HUES6 (cell line): ENCODE results near the gene CLMN.

Source experiments
- H3K27ac ChIP-seq: 2 replicates; pipeline ENCODE4 v1.7.0; 2013; ENCODE audit warnings: low read depth, mild to moderate bottlenecking, low read length, inconsistent platforms
- H3K27me3 ChIP-seq: 2 replicates; pipeline ENCODE4 v1.6.1; 2013; ENCODE audit warnings: low read length; ENCODE audit not compliant: control insufficient read depth, insufficient read depth
- H3K36me3 ChIP-seq: 2 replicates; pipeline ENCODE4 v1.6.1; 2013; ENCODE audit warnings: low read length; ENCODE audit not compliant: control insufficient read depth, insufficient read depth
- H3K4me1 ChIP-seq: 2 replicates; pipeline ENCODE4 v1.6.1; 2013; ENCODE audit warnings: low read length; ENCODE audit not compliant: control insufficient read depth, insufficient read depth
- H3K4me3 ChIP-seq: 2 replicates; pipeline ENCODE4 v1.5.1; 2013; ENCODE audit warnings: low read depth, low read length
- H3K9ac ChIP-seq: one replicate; pipeline ENCODE4 v1.6.1; 2013; ENCODE audit warnings: mild to moderate bottlenecking, low read length
- H3K9me3 ChIP-seq: 2 replicates; pipeline ENCODE4 v1.6.1; 2013; ENCODE audit warnings: low read depth, low read length; ENCODE audit not compliant: control insufficient read depth, insufficient read depth

Gene CLMN

GRCh38 chr14:95313190-95313589, 6.5 kb downstream of the CLMN start:
- H3K27ac ChIP-seq: no peak overlapping the region
- H3K9me3 ChIP-seq: no peaks in the 10 kb centered on the region
- no peak overlapping the region for H3K4me3 ChIP-seq
- no peak overlapping the region for H3K9ac ChIP-seq
- no peaks in the 10 kb centered on the region for H3K36me3 ChIP-seq
- H3K27me3 ChIP-seq: peaks cover 22% of the 10 kb centered on the region
- peaks cover 10% of the 10 kb centered on the region; the same call in 1 of the 2 replicates for H3K4me1 ChIP-seq

- H3K27ac ChIP-seq: no peak overlapping the region
- peaks cover 13% of the 10 kb centered on the region; the same call in 1 of the 2 replicates for H3K27me3 ChIP-seq
- peaks cover 11% of the 10 kb centered on the region; the same call in 1 of the 2 replicates for H3K4me1 ChIP-seq
- no peak overlapping the region for H3K9ac ChIP-seq
- no peaks in the 10 kb centered on the region for H3K36me3 ChIP-seq
- H3K4me3 ChIP-seq: no peak overlapping the region
- H3K9me3 ChIP-seq: no peaks in the 10 kb centered on the region
Measured at GRCh38 chr14:95312311-95312710, 7.4 kb downstream of the CLMN start.

- Histone ChIP-seq H3K4me3 (no peak overlapping the region), H3K36me3 (no peaks in the 10 kb centered on the region), H3K9ac (no peak overlapping the region), H3K9me3 (no peaks in the 10 kb centered on the region), H3K4me1 (peaks cover 14% of the 10 kb centered on the region; the same call in 1 of the 2 replicates), H3K27me3 (peaks cover 8% of the 10 kb centered on the region; the same call in 1 of the 2 replicates), H3K27ac (no peak overlapping the region)
Measured at GRCh38 chr14:95311752-95312151, 8.0 kb downstream of the CLMN start.

- H3K4me1 ChIP-seq: peaks cover 14% of the 10 kb centered on the region; the same call in 1 of the 2 replicates
Measured at GRCh38 chr14:95310635-95311380, 8.9 kb downstream of the CLMN start.

GRCh38 chr14:95309261-95310051, 10.3 kb downstream of the CLMN start:
- Histone ChIP-seq H3K9ac (no peak overlapping the region), H3K4me1 (peaks cover 14% of the 10 kb centered on the region; the same call in 1 of the 2 replicates), H3K36me3 (no peaks in the 10 kb centered on the region), H3K27me3 (no peaks in the 10 kb centered on the region), H3K9me3 (no peaks in the 10 kb centered on the region), H3K4me3 (no peak overlapping the region), H3K27ac (no peak overlapping the region)

More at GRCh38 chr14:95310635-95311380, 8.9 kb downstream of the CLMN start:
- H3K4me3 ChIP-seq: no peak overlapping the region
- no peak overlapping the region for H3K9ac ChIP-seq
- peaks cover 2% of the 10 kb centered on the region; the same call in 1 of the 2 replicates for H3K27me3 ChIP-seq
- no peaks in the 10 kb centered on the region for H3K36me3 ChIP-seq
- no peak overlapping the region for H3K27ac ChIP-seq
- H3K9me3 ChIP-seq: no peaks in the 10 kb centered on the region

GRCh38 chr14:95308073-95308472, 11.6 kb downstream of the CLMN start:
- Histone ChIP-seq H3K9ac (no peak overlapping the region), H3K9me3 (no peaks in the 10 kb centered on the region), H3K27ac (no peak overlapping the region), H3K4me1 (peaks cover 14% of the 10 kb centered on the region; the same call in 1 of the 2 replicates), H3K36me3 (no peaks in the 10 kb centered on the region), H3K4me3 (no peak overlapping the region), H3K27me3 (no peaks in the 10 kb centered on the region)

GRCh38 chr14:95307402-95308041, 12.2 kb downstream of the CLMN start:
- H3K27ac ChIP-seq: no peak overlapping the region
- H3K36me3 ChIP-seq: no peaks in the 10 kb centered on the region
- peaks cover 12% of the 10 kb centered on the region; the same call in 1 of the 2 replicates for H3K4me1 ChIP-seq

GRCh38 chr14:95305940-95306339, 13.8 kb downstream of the CLMN start:
- Histone ChIP-seq H3K36me3 (no peaks in the 10 kb centered on the region), H3K9ac (no peak overlapping the region), H3K4me1 (peaks cover 5% of the 10 kb centered on the region; the same call in 1 of the 2 replicates), H3K9me3 (no peaks in the 10 kb centered on the region), H3K27me3 (no peaks in the 10 kb centered on the region), H3K4me3 (no peak overlapping the region), H3K27ac (no peak overlapping the region)

More at GRCh38 chr14:95307402-95308041, 12.2 kb downstream of the CLMN start:
- H3K27me3 ChIP-seq: no peaks in the 10 kb centered on the region
- no peak overlapping the region for H3K9ac ChIP-seq
- H3K4me3 ChIP-seq: no peak overlapping the region
- H3K9me3 ChIP-seq: no peaks in the 10 kb centered on the region

- Histone ChIP-seq H3K4me1 (peaks cover 5% of the 10 kb centered on the region; the same call in 1 of the 2 replicates), H3K4me3 (no peak overlapping the region), H3K9ac (no peak overlapping the region), H3K27me3 (no peaks in the 10 kb centered on the region), H3K9me3 (no peaks in the 10 kb centered on the region), H3K36me3 (no peaks in the 10 kb centered on the region), H3K27ac (no peak overlapping the region)
Measured at GRCh38 chr14:95305145-95305544, 14.6 kb downstream of the CLMN start.

GRCh38 chr14:95304342-95304741, 15.4 kb downstream of the CLMN start:
- H3K9ac ChIP-seq: no peak overlapping the region
- no peak overlapping the region for H3K4me3 ChIP-seq
- no peaks in the 10 kb centered on the region for H3K36me3 ChIP-seq
- no peak overlapping the region for H3K27ac ChIP-seq
- no peaks in the 10 kb centered on the region for H3K9me3 ChIP-seq
- H3K27me3 ChIP-seq: no peaks in the 10 kb centered on the region
- peaks cover 5% of the 10 kb centered on the region; the same call in 1 of the 2 replicates for H3K4me1 ChIP-seq
